CD4-positive, CD25-positive, alpha-beta regulatory T cell (primary cell): ENCODE results near the gene SEPTIN11. TPM values are rescaled to one million over a fixed set of nuclear protein-coding genes. Genes with fewer than 3 reads are reported as not detected.
A peak's percentile ranks its signal among the peaks of the same experiment; 100 is the strongest.

ENCODE experiments used
- ATAC-seq, 2 donors: fragments of 150-1000 bp; cut with Tn5 transposase; one replicate each; pipeline ENCODE4 v1.10.0; 2021; ENCODE audit warnings: low read depth in 2 of 2, moderate number of reproducible peaks in 2 of 2, moderate library complexity in 1 of 2
- DNase-seq, 3 donors: peaks; one replicate each; pipeline versions ENCODE4 v3.0.0 to v3.0.0-alpha.2; 2012 to 2022; ENCODE audit warnings: mixed read lengths in 1 of 3
- H3K27ac ChIP-seq: one replicate; pipeline ENCODE4 v1.7.0; 2013; ENCODE audit warnings: mild to moderate bottlenecking, low read length; ENCODE audit not compliant: insufficient read depth, poor library complexity, severe bottlenecking
- H3K27me3 ChIP-seq: one replicate; pipeline ENCODE4 v1.7.0; 2013; ENCODE audit warnings: low read length; ENCODE audit not compliant: control insufficient read depth, insufficient read depth
- H3K36me3 ChIP-seq: one replicate; pipeline ENCODE4 v1.7.0; 2013; ENCODE audit warnings: mild to moderate bottlenecking, low read length, moderate library complexity; ENCODE audit not compliant: control insufficient read depth, insufficient read depth
- H3K4me1 ChIP-seq: 2 replicates; pipeline ENCODE4 v1.7.0; 2013; ENCODE audit warnings: mild to moderate bottlenecking, low read length; ENCODE audit not compliant: insufficient read depth, control insufficient read depth, poor library complexity, severe bottlenecking
- H3K4me3 ChIP-seq: one replicate; pipeline ENCODE4 v1.7.0; 2013; ENCODE audit warnings: low read depth, mild to moderate bottlenecking, low read length, moderate library complexity
- H3K9me3 ChIP-seq, 2 experiments: 1 replicate in 1 of 2; 2 replicates in 1 of 2; pipeline ENCODE4 v1.7.0; 2013; ENCODE audit warnings: low read length in 2 of 2, mild to moderate bottlenecking in 1 of 2, moderate library complexity in 1 of 2; ENCODE audit not compliant: control insufficient read depth in 2 of 2
- H3K27ac Mint-ChIP-seq, 3 donors: one replicate each; pipeline ENCODE4 v1.8.0; 2020 to 2022; ENCODE audit warnings: mild to moderate bottlenecking in 3 of 3, mixed read lengths in 3 of 3, moderate library complexity in 2 of 3
- H3K27me3 Mint-ChIP-seq: one replicate; pipeline ENCODE4 v1.8.0; 2022; ENCODE audit warnings: mild to moderate bottlenecking, mixed read lengths
- H3K36me3 Mint-ChIP-seq: one replicate; pipeline ENCODE4 v1.8.0; 2020; ENCODE audit warnings: mixed read lengths
- H3K4me1 Mint-ChIP-seq, 4 donors: one replicate each; pipeline ENCODE4 v1.8.0; 2020 to 2022; ENCODE audit warnings: mixed read lengths in 4 of 4, mild to moderate bottlenecking in 1 of 4
- H3K4me3 Mint-ChIP-seq, 4 donors: one replicate each; pipeline ENCODE4 v1.8.0; 2020 to 2022; ENCODE audit warnings: mild to moderate bottlenecking in 4 of 4, mixed read lengths in 4 of 4, moderate library complexity in 3 of 4
- H3K9me3 Mint-ChIP-seq, 7 donors: one replicate each; pipeline ENCODE4 v1.8.0; 2020 to 2022; ENCODE audit warnings: mixed read lengths in 7 of 7, mild to moderate bottlenecking in 3 of 7, moderate library complexity in 2 of 7
- polyA plus RNA-seq, 4 donors: library from polyadenylated mRNA; unstranded; fragments of 300-500 nt; fragmentation: Illumina TruSeq; gene quantifications; one replicate each; pipeline ENCODE4 v1.2.3, GENCODE V29; 2021
- total RNA-seq: library from RNA; stranded (reverse); gene quantifications from one replicate; pipeline ENCODE4 v1.2.3, GENCODE V29; 2022

SEPTIN11 gene
- total and polyA plus RNA-seq, 5 donors from 2014 or later = 17.1 to 29.7 (median 22.8) TPM

DNA sequence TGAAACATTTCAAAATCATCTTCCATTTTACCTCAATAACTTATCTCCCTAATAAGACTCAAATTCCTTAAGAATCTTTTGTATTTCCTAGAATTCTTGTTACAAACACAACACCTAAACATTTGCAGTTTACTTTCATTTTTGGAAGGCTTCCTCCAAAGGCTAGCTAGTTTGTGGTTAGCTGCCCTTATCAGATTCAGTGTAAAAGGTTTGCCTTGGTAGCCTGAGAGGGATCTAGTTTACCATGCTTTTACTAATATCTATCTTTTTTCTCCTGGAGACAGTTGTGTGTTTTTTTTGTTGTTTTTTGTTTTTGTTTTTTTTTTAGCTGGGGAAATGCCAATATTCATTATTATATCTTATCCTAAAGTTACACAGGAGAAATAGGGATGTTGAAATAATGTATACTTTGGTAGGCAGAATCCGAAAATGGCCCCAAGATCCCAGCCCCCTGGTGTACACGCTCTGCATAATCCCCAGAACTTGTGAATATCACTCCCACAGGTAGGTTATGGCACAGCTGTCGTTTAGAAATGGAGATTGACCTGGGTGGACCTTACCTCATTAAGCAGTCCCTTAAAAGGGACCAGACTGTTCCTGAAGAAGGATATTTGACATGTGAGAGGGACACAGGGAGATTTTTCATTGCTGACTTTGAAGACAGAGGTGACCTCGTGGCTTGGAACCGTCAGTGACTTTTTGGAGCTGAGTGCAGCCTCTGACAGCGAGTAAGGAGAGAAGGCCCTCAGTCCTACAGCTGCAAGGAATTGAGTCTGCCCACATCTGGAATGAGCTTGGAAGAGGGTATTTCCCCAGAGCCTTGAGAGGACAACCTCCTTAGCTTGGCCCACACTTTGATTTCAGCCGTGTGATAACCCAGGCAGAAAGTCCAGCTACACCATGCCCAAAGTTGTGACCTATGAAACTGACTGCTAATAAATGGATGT lies 33.4 kb downstream of the SEPTIN11 start:
- Histone ChIP-seq H3K27ac (no peak overlapping the region), H3K36me3 (no peaks in the 10 kb centered on the region), H3K9me3 (no peaks in the 10 kb centered on the region), H3K4me1 (peaks cover 34% of the 10 kb centered on the region), H3K27me3 (no peaks in the 10 kb centered on the region), H3K4me3 (peak overlapping the region; percentile 7)
- Mint-ChIP-seq H3K4me3 (peak overlapping the region in 2 of 4 donors; percentile 6 to 34), H3K36me3 (no peaks in the 10 kb centered on the region), H3K27ac (peak overlapping the region in 2 of 3 donors; percentile 72 to 94), H3K9me3 (peaks cover 0 to 8% (median 0%) of the 10 kb centered on the region in 7 donors), H3K27me3 (no peaks in the 10 kb centered on the region), H3K4me1 (peaks cover 33 to 81% (median 64%) of the 10 kb centered on the region in 4 donors)
- ATAC-seq (no peak), DNase-seq (peak in 1 of 3 donors; percentile 35)

DNA sequence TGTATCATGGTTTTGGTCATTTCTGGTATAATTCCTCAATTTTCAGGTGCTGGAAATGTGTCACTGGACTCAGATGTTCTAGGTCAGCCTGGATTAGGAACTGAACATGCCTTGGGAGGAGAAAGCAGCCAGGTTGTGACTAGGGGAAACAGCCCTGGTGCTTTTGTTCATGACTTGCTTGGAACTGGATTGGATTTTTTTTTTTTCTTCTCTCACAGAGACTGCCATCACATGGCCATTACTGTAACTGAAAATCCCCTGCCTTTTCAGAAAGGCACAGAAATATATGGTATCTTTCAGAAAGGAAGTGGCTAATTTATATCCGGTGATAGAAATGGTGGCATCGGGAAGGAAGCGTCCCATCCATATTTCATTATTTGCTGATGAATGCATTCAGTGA lies 34.6 kb downstream of the SEPTIN11 start:
- ATAC-seq (peak in 1 of 2 donors; percentile 39), DNase-seq (peak in 2 of 3 donors; percentile 28 to 65)
- peaks cover 38% of the 10 kb centered on the region for H3K4me1 ChIP-seq
- H3K36me3 ChIP-seq = no peaks in the 10 kb centered on the region
- peak overlapping the region; percentile 46 for H3K4me3 ChIP-seq
- Mint-ChIP-seq H3K9me3 (peaks cover 0 to 6% (median 0%) of the 10 kb centered on the region in 7 donors), H3K4me1 (peaks cover 39 to 81% (median 66%) of the 10 kb centered on the region in 4 donors), H3K36me3 (no peaks in the 10 kb centered on the region), H3K4me3 (peak overlapping the region; percentile 19 to 60 (median 37)), H3K27me3 (no peaks in the 10 kb centered on the region), H3K27ac (peak overlapping the region; percentile 6 to 72 (median 56))
- H3K27me3 ChIP-seq = no peaks in the 10 kb centered on the region
- H3K27ac ChIP-seq = no peak overlapping the region
- H3K9me3 ChIP-seq = no peaks in the 10 kb centered on the region

DNA sequence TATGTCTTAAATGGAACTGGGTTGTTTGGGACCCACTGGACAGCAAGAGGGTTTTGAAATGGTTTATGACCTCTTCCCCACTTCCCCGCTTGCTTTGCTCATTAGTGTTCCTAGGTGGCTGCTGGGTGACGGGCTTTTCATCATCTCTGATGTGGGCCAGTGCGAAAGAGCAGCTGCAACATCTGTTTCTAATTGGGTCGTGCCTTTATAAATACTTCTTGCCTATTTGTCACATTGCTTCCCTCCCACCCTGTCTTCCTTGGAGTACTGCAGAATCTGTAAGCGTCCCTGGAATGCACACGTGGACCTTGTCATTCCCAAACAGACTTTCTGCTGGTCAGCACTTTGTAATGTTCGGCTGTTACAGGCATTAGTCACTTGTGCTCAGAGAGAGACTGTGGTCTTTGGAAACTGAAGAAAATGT lies 35.2 kb downstream of the SEPTIN11 start:
- H3K27ac Mint-ChIP-seq = peak overlapping the region in 1 of 3 donors; percentile 72
- peaks cover 45% of the 10 kb centered on the region for H3K4me1 ChIP-seq
- H3K4me1 Mint-ChIP-seq = peaks cover 39 to 86% (median 71%) of the 10 kb centered on the region in 4 donors

DNA sequence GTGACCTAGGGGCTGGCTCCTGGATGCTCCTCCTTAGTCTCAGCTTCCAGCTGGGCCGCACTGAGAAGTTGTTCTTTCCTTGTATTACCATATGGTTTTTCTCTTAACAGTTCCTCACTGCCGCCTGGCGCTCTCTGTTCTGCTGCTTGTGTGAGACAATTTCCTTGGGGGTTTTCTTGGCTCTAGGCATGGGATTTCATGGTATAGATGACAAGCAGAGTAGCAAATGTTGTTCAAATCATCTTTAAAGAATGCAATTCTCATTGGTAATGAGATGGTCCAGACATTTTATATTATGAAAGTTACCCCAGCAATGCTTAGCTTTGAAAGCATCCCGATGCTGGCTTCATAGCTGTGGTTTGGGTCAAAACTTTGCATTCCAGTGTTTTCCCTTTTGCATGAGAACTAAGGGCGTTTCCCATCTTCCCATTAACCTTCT lies 37.6 kb downstream of the SEPTIN11 start:
- DNase-seq = no peak
- no peak for ATAC-seq
- no peak overlapping the region for H3K4me3 ChIP-seq
- Mint-ChIP-seq H3K4me3 (peak overlapping the region in 1 of 4 donors; percentile 65), H3K9me3 (peaks cover 0 to 4% (median 0%) of the 10 kb centered on the region in 7 donors), H3K4me1 (peaks cover 50 to 89% (median 78%) of the 10 kb centered on the region in 4 donors), H3K27ac (peak overlapping the region; percentile 5 to 59 (median 17)), H3K36me3 (no peaks in the 10 kb centered on the region), H3K27me3 (no peaks in the 10 kb centered on the region)
- peaks cover 54% of the 10 kb centered on the region for H3K4me1 ChIP-seq
- H3K36me3 ChIP-seq = no peaks in the 10 kb centered on the region
- no peaks in the 10 kb centered on the region for H3K9me3 ChIP-seq
- H3K27me3 ChIP-seq = no peaks in the 10 kb centered on the region
- H3K27ac ChIP-seq = no peak overlapping the region

More for the DNA sequence above, 35.2 kb downstream of the SEPTIN11 start:
- no peaks in the 10 kb centered on the region for H3K36me3 ChIP-seq
- Mint-ChIP-seq H3K4me3 (no peak overlapping the region), H3K27me3 (no peaks in the 10 kb centered on the region), H3K9me3 (peaks cover 0 to 4% (median 0%) of the 10 kb centered on the region in 7 donors), H3K36me3 (no peaks in the 10 kb centered on the region)
- ATAC-seq = no peak
- H3K27me3 ChIP-seq = no peaks in the 10 kb centered on the region
- H3K4me3 ChIP-seq = peak overlapping the region; percentile 46
- H3K27ac ChIP-seq = no peak overlapping the region
- no peak for DNase-seq
- H3K9me3 ChIP-seq = no peaks in the 10 kb centered on the region

DNA sequence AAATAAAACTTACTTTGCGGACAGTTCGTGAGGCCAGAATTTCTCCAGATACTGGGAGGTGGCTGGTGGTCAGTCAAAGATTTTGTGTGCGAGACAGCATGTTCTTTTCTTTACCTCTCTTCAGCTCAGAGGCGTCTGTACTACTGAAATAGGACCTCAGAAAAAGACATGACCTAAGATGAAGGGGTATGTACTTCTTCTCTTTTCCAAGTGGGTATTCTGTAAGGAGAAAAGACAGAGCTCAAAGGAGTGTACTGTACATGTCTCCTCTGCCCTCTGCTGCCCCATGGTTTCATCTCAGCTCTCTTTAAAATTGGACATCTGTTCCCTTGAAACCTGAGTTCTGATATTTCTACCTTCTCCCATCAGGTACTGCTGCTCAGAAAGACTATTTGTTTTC lies 38.1 kb downstream of the SEPTIN11 start:
- no peaks in the 10 kb centered on the region for H3K27me3 Mint-ChIP-seq
- no peaks in the 10 kb centered on the region for H3K27me3 ChIP-seq
- H3K9me3 ChIP-seq = no peaks in the 10 kb centered on the region
- DNase-seq (no peak), ATAC-seq (no peak)
- no peak overlapping the region for H3K27ac ChIP-seq
- peak overlapping the region in 2 of 4 donors; percentile 15 to 65 for H3K4me3 Mint-ChIP-seq
- peaks cover 2% of the 10 kb centered on the region for H3K36me3 Mint-ChIP-seq
- peak overlapping the region in 2 of 3 donors; percentile 59 to 79 for H3K27ac Mint-ChIP-seq
- H3K4me1 ChIP-seq = peaks cover 50% of the 10 kb centered on the region
- peaks cover 0 to 4% (median 0%) of the 10 kb centered on the region in 7 donors for H3K9me3 Mint-ChIP-seq
- H3K4me1 Mint-ChIP-seq = peaks cover 53 to 89% (median 77%) of the 10 kb centered on the region in 4 donors
- H3K4me3 ChIP-seq = no peak overlapping the region
- no peaks in the 10 kb centered on the region for H3K36me3 ChIP-seq

DNA sequence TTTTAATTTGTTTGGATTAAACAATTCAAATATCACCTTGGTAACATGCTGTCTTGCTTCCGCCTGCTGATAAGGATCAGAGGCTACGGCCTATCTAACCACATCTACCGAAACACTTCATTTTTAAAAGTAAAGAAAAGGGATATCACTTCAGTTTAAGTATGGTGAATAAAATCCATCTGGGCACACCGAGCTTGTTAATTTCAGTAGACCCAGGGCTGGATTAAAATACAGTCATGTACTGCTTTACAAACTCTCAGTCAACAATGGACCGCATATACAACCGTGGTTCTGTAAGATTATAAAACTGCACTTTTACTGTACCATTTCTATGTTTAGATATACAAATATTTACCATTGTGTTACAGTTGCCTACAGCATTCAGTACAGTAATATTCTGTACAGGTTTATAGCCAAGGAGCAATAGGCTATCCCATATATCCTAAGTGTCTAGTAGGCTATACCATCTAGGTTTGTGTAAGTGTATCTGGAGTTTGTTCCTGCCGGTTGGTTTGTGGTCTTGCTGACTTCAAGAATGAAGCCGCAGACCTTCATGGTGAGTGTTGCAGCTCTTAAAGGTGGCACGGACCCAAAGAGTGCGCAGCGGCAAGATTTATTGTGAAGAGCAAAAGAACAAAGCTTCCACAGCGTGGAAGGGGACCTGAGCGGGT lies 40.0 kb downstream of the SEPTIN11 start:
- Histone ChIP-seq H3K36me3 (no peaks in the 10 kb centered on the region), H3K4me1 (peaks cover 56% of the 10 kb centered on the region), H3K27ac (peak overlapping the region; percentile 35), H3K27me3 (no peaks in the 10 kb centered on the region), H3K9me3 (no peaks in the 10 kb centered on the region), H3K4me3 (peak overlapping the region; percentile 78)
- H3K27ac Mint-ChIP-seq = peak overlapping the region in 2 of 3 donors; percentile 59 to 85
- ATAC-seq (peak; percentile 32 to 52), DNase-seq (peak; percentile 57 to 82 (median 72))
- peaks cover 0 to 4% (median 0%) of the 10 kb centered on the region in 7 donors for H3K9me3 Mint-ChIP-seq
- H3K4me1 Mint-ChIP-seq = peaks cover 52 to 89% (median 76%) of the 10 kb centered on the region in 4 donors
- peaks cover 6% of the 10 kb centered on the region for H3K36me3 Mint-ChIP-seq
- H3K4me3 Mint-ChIP-seq = peak overlapping the region; percentile 69 to 80 (median 74)
- no peaks in the 10 kb centered on the region for H3K27me3 Mint-ChIP-seq

DNA sequence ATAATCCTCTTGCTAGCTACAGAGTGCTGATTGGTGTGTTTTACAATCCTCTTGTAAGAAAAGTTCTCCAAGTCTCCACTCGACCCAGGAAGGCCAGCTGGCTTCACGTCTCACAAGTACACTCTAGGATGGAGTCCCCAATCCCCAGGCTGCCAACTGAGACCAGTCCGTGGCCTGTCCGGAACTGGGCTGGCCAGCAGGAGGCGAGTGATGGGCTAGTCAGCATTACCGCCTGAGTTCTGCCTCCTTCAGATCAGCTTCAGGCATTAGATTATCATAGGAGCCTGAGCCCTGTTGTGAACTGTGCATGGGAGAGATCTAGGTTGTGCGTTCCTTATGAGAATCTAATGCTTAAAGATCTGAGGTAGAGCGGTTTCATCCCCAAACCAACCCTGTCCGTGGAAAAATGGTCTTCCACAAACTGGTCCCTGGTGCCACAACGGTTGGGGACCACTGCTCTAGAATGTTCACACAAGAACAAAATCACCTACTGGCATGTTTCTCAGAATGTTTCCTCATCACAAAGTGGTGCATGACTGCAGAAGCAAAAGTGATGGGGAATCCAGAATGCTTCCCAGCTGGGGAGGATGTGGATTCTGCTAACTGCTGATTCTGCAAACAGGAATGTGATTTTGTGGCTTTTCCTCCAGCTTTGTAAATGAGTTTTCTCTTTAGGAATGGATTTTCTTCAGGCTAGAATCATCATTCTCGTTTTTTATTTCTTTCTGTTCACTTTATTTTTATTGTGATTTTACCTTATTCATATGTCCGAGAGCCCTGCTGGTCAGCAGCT lies 40.9 kb downstream of the SEPTIN11 start:
- H3K27ac Mint-ChIP-seq = peak overlapping the region in 2 of 3 donors; percentile 59 to 85
- H3K27me3 Mint-ChIP-seq = no peaks in the 10 kb centered on the region
- Histone ChIP-seq H3K4me1 (peaks cover 59% of the 10 kb centered on the region), H3K27me3 (no peaks in the 10 kb centered on the region), H3K36me3 (no peaks in the 10 kb centered on the region), H3K27ac (no peak overlapping the region), H3K4me3 (peak overlapping the region; percentile 78), H3K9me3 (no peaks in the 10 kb centered on the region)
- peaks cover 6% of the 10 kb centered on the region for H3K36me3 Mint-ChIP-seq
- H3K9me3 Mint-ChIP-seq = peaks cover 0 to 4% (median 0%) of the 10 kb centered on the region in 7 donors
- peak overlapping the region; percentile 69 to 80 (median 74) for H3K4me3 Mint-ChIP-seq
- no peak for DNase-seq
- peaks cover 49 to 83% (median 72%) of the 10 kb centered on the region in 4 donors for H3K4me1 Mint-ChIP-seq
- no peak for ATAC-seq
